Smooth muscle cell (in vitro differentiated cells): ENCODE data around the gene CROT. TPM values are rescaled to one million over a fixed set of nuclear protein-coding genes. Genes with fewer than 3 reads are reported as not detected.

Experiments used
- DNase-seq: peaks from one replicate; lab custom pipeline; 2025; ENCODE audit not compliant: unreplicated experiment; lab: John Stamatoyannopoulos, UW
- H2AFZ ChIP-seq: fragments of 200-600 bp; sonication (generic); 2 replicates; pipeline ENCODE4 v1.6.0; 2016; ENCODE audit warnings: antibody characterized with exemption, low read depth, mild to moderate bottlenecking
- H3F3A ChIP-seq: fragments of 200-600 bp; sonication (generic); 2 replicates; pipeline ENCODE4 v1.6.0; 2017; ENCODE audit warnings: antibody characterized with exemption, low read depth
- H3K27ac ChIP-seq: fragments of 200-600 bp; sonication (generic); 2 replicates; pipeline ENCODE4 v1.5.1; 2016; ENCODE audit warnings: low read depth, mild to moderate bottlenecking
- H3K27me3 ChIP-seq: fragments of 200-600 bp; sonication (generic); 2 replicates; pipeline ENCODE4 v1.6.1; 2016; ENCODE audit warnings: low read depth, mild to moderate bottlenecking
- H3K36me3 ChIP-seq: fragments of 200-600 bp; sonication (generic); 2 replicates; pipeline ENCODE4 v1.5.1; 2016; ENCODE audit warnings: low read depth
- H3K4me1 ChIP-seq: fragments of 200-600 bp; sonication (generic); 2 replicates; pipeline ENCODE4 v1.5.1; 2016; ENCODE audit warnings: low read depth
- H3K4me2 ChIP-seq: fragments of 200-600 bp; sonication (generic); 2 replicates; pipeline ENCODE4 v1.6.0; 2016; ENCODE audit warnings: mild to moderate bottlenecking
- H3K4me3 ChIP-seq: fragments of 200-600 bp; sonication (generic); 2 replicates; pipeline ENCODE4 v1.5.1; 2016; ENCODE audit warnings: mild to moderate bottlenecking
- H3K79me2 ChIP-seq: fragments of 200-600 bp; sonication (generic); 2 replicates; pipeline ENCODE4 v1.6.0; 2016; ENCODE audit warnings: low read depth, mild to moderate bottlenecking
- H3K9ac ChIP-seq: fragments of 200-600 bp; sonication (generic); 2 replicates; pipeline ENCODE4 v1.6.0; 2016; ENCODE audit warnings: low read depth
- H3K9me3 ChIP-seq: fragments of 200-600 bp; sonication (generic); replicated peaks from 2 replicates; pipeline ENCODE4 v1.5.1; 2016; ENCODE audit warnings: low read depth
- H4K20me1 ChIP-seq: fragments of 200-600 bp; sonication (generic); 2 replicates; pipeline ENCODE4 v1.6.0; 2016; ENCODE audit warnings: low read depth
- WGBS: methylation state at CpG from one replicate; pipeline ENCODE4 v1.1.7; 2016; ENCODE audit warnings: low lambda C conversion rate; 5-methylcytosine and 5-hydroxymethylcytosine counted together
- polyA plus RNA-seq: library from polyadenylated mRNA; unstranded; fragments of >200 nt; fragmentation: Nextera tagmentation; extraction: Ambion mirVana; gene quantifications from 2 replicates; pipeline ENCODE4 v1.2.1, GENCODE V29; 2016
- total RNA-seq: library from RNA; depleted of rRNA; stranded (reverse); fragments of >200 nt; gene quantifications from 2 replicates; pipeline ENCODE4 v1.2.3, GENCODE V29; 2014
- TF ChIP-seq, protein P1 (sequence below): fragments of 200-600 bp; sonication (generic); IDR thresholded peaks from 2 replicates; pipeline ENCODE4 v1.5.1; 2017; ENCODE audit warnings: borderline replicate concordance, mild to moderate bottlenecking, antibody characterized with exemption; ENCODE audit not compliant: insufficient read depth, poor library complexity, severe bottlenecking

CROT gene
- total and polyA plus RNA-seq, 2 experiments from 2014 or later, result 9.5 to 20.8 TPM

DNA sequence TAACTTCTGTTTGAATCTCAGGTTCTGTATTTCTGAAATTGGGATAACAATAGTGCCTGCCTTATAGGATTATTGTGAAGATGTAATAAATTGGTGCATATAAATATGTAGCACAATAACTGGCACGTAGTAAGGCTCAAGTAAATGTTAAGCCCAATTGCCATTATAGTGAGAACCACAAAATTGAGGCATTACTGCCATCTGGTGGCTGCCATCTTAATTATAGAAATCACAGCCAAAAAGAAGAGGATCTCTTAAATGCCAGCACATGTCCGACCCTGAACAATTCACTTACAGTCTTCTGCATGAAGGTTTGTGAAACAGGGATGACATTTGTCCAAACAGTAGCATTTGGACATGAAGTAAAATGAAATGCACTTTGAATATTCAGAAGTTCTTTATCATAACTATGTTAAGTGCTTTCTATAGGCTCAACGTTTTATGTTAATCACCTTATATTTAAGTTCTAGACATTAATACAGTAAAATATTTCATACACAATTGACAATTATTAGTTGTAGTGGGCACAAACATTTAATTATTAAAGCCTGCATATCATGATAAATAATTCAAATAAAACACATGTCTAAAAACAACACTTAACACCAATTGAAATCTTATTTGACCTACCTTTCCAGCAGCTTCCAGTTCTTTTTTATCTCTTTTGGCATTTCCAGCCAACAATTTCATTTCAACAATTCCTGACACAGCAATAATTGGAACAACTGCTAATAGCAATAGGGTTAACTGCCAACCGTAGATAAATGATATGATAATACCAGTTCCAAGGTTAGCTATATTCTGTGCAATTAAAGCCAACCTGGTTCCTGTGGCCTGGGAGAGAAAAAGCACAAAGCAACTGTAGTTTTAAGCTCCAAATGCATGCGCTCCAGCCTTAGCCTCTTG, 71.5 kb downstream of the CROT start:
- TF ChIP-seq, protein P1, sequence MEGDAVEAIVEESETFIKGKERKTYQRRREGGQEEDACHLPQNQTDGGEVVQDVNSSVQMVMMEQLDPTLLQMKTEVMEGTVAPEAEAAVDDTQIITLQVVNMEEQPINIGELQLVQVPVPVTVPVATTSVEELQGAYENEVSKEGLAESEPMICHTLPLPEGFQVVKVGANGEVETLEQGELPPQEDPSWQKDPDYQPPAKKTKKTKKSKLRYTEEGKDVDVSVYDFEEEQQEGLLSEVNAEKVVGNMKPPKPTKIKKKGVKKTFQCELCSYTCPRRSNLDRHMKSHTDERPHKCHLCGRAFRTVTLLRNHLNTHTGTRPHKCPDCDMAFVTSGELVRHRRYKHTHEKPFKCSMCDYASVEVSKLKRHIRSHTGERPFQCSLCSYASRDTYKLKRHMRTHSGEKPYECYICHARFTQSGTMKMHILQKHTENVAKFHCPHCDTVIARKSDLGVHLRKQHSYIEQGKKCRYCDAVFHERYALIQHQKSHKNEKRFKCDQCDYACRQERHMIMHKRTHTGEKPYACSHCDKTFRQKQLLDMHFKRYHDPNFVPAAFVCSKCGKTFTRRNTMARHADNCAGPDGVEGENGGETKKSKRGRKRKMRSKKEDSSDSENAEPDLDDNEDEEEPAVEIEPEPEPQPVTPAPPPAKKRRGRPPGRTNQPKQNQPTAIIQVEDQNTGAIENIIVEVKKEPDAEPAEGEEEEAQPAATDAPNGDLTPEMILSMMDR, result peak; percentile 75
- 61% methylated on average over 5 of the region's 5 CpGs for WGBS
- H3K27ac ChIP-seq, result no peak overlapping the region
- no peaks in the 10 kb centered on the region for H3K9me3 ChIP-seq
- H3F3A ChIP-seq, result peaks cover 17% of the 10 kb centered on the region
- no peaks in the 10 kb centered on the region for H4K20me1 ChIP-seq
- no peak overlapping the region for H3K4me3 ChIP-seq
- no peak overlapping the region for H2AFZ ChIP-seq
- H3K27me3 ChIP-seq, result no peaks in the 10 kb centered on the region
- H3K36me3 ChIP-seq, result no peaks in the 10 kb centered on the region
- H3K4me2 ChIP-seq, result no peak overlapping the region
- H3K79me2 ChIP-seq, result no peaks in the 10 kb centered on the region
- H3K4me1 ChIP-seq, result peaks cover 24% of the 10 kb centered on the region
- no peak for DNase-seq
- H3K9ac ChIP-seq, result no peak overlapping the region

DNA sequence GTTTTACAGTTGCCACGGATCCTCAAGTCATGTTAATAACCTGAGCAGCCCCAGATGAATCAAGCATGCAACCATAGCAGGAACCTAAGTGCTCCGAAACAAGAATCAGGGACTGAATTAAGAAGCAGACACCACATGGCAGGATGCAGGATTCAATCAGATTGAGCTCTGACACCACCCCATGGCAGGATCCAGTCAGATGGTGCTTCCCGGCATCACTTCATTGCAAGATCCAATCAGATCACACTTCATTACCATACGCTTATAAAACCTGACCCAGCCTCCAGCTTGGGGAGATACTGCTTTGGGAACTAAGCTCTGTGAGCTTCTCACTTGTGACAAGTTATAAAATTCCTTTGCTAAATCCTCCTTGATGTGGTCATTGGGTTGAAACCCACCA, 74.7 kb downstream of the CROT start:
- peaks cover 8% of the 10 kb centered on the region for H3K4me1 ChIP-seq
- no peaks in the 10 kb centered on the region for H3K79me2 ChIP-seq
- no peak overlapping the region for H2AFZ ChIP-seq
- 88% methylated on average over 4 of the region's 4 CpGs for WGBS
- H3F3A ChIP-seq, result no peaks in the 10 kb centered on the region
- H3K4me2 ChIP-seq, result no peak overlapping the region
- no peaks in the 10 kb centered on the region for H3K9me3 ChIP-seq
- TF ChIP-seq, protein P1, result no peak
- H3K36me3 ChIP-seq, result no peaks in the 10 kb centered on the region
- no peak overlapping the region for H3K27ac ChIP-seq
- no peaks in the 10 kb centered on the region for H4K20me1 ChIP-seq
- H3K27me3 ChIP-seq, result no peaks in the 10 kb centered on the region
- no peak overlapping the region for H3K9ac ChIP-seq
- H3K4me3 ChIP-seq, result no peak overlapping the region
- DNase-seq, result no peak

DNA sequence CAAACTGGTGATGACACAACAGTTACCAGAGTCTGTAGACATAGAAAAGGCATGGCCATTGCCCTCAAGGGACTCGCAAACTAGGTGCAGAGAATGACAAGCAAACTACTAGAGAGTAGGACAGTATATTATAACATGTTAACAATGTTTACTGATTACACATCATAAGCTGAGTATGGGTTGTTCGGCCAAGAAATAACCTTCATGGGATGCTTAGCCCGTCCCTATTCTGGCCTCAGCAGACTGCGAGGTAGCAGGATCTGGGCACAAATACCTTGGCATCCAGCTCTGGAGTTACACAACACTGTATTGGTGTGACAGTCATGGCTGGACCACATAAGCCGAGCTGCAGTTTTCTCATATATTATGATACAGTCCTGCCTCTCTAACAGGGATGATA, 78.6 kb downstream of the CROT start:
- peaks cover 6% of the 10 kb centered on the region for H3K4me1 ChIP-seq
- H3K4me3 ChIP-seq, result no peak overlapping the region
- no peaks in the 10 kb centered on the region for H4K20me1 ChIP-seq
- H2AFZ ChIP-seq, result no peak overlapping the region
- H3K9me3 ChIP-seq, result no peaks in the 10 kb centered on the region
- H3F3A ChIP-seq, result no peaks in the 10 kb centered on the region
- H3K27ac ChIP-seq, result no peak overlapping the region
- no peak overlapping the region for H3K4me2 ChIP-seq
- H3K9ac ChIP-seq, result no peak overlapping the region
- no peaks in the 10 kb centered on the region for H3K36me3 ChIP-seq
- WGBS, result 93% methylated on average over 5 of the region's 5 CpGs
- TF ChIP-seq, protein P1, result no peak
- H3K79me2 ChIP-seq, result no peaks in the 10 kb centered on the region
- H3K27me3 ChIP-seq, result no peaks in the 10 kb centered on the region
- DNase-seq, result no peak
